Sigmoid colon (tissue), 4 donors: ENCODE results near the gene STXBP2.

Experiments
- POLR2AphosphoS5 ChIP-seq, 4 donors: sonication (generic); formaldehyde crosslinking; IDR thresholded peaks; one replicate each; pipeline ENCODE4 v1.6.1; 2017; ENCODE audit warnings: antibody characterized with exemption in 4 of 4
- TF ChIP-seq, protein P1 (sequence below), 4 experiments: fragments of 450-650 bp in 3 of 4; fragments of 200-600 bp in 1 of 4; IDR thresholded peaks; one replicate each; pipeline ENCODE4 v1.5.1; 2016 to 2019; ENCODE audit warnings: antibody characterized with exemption in 4 of 4, mild to moderate bottlenecking in 3 of 4, moderate library complexity in 2 of 4

DNA sequence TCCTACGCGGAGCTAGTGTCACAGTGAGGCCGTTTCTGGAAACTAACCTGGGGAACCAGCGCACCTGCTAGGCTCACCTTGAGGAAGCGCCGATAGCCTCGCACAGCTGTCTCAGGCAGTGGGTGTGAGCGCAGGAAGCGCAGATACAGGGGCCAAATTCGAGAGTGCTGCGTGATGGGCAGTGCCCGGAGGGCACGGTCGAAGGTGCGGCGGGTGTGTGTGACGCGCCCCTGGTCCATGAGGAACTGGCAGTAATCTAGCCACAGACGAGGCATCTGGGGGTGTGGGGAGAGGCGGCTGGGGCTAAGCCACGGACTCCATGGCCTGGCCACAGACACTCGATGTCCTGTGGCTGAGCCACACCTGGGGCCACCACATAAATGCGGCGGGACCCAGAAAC is 9.7 kb upstream of the STXBP2 start:
- TF ChIP-seq, protein P1, sequence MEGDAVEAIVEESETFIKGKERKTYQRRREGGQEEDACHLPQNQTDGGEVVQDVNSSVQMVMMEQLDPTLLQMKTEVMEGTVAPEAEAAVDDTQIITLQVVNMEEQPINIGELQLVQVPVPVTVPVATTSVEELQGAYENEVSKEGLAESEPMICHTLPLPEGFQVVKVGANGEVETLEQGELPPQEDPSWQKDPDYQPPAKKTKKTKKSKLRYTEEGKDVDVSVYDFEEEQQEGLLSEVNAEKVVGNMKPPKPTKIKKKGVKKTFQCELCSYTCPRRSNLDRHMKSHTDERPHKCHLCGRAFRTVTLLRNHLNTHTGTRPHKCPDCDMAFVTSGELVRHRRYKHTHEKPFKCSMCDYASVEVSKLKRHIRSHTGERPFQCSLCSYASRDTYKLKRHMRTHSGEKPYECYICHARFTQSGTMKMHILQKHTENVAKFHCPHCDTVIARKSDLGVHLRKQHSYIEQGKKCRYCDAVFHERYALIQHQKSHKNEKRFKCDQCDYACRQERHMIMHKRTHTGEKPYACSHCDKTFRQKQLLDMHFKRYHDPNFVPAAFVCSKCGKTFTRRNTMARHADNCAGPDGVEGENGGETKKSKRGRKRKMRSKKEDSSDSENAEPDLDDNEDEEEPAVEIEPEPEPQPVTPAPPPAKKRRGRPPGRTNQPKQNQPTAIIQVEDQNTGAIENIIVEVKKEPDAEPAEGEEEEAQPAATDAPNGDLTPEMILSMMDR (IDR thresholded peaks at IDR 0.05) = no peak
- TF ChIP-seq POLR2AphosphoS5 (IDR thresholded peaks at IDR 0.05) = no peak
